ENCODE results near the gene SSTR3. TPM values are rescaled to one million over a fixed set of nuclear protein-coding genes. Genes with fewer than 3 reads are reported as not detected.

The SSTR3 gene
- total and polyA plus RNA-seq, 2 of the 13 experiments (the other 11 are each of a cell fraction or from before 2014, with no cell fraction given), result 0.08 to 0.64 TPM

- TF ChIP-seq ZMYM4 (CRISPR knock-in tag; IDR thresholded peaks at IDR 0.05), result 0 out of 2 replicates have a peak, but pooled peaks have one; percentile 10
- TF ChIP-seq NFIC (IDR thresholded peaks at IDR 0.05; ENCODE audit: low read length), result no peak
- TF ChIP-seq PHF5A (CRISPR knock-in tag; IDR thresholded peaks at IDR 0.05; ENCODE audit: low read depth, unreplicated experiment), result no peak
- no peak for TF ChIP-seq ZNF30 (CRISPR knock-in tag; IDR thresholded peaks at IDR 0.05)
- no peak; the same call in 1 of the 2 replicates for TF ChIP-seq ZNF567 (CRISPR knock-in tag; IDR thresholded peaks at IDR 0.05; ENCODE audit: borderline replicate concordance)
- no peak for TF ChIP-seq YEATS2 (CRISPR knock-in tag; IDR thresholded peaks at IDR 0.05; ENCODE audit: borderline replicate concordance)
- TF ChIP-seq ZNF362 (CRISPR knock-in tag; IDR thresholded peaks at IDR 0.05; ENCODE audit: borderline replicate concordance), result no peak
- TF ChIP-seq ZNF572 (CRISPR knock-in tag; IDR thresholded peaks at IDR 0.05), result no peak
- TF ChIP-seq ZNF329 (CRISPR knock-in tag; IDR thresholded peaks at IDR 0.05; ENCODE audit: low read depth), result no peak; the same call in 1 of the 2 replicates
- TF ChIP-seq SOX6 (IDR thresholded peaks at IDR 0.05), result no peak
- TF ChIP-seq SOX6 (CRISPR knock-in tag; IDR thresholded peaks at IDR 0.05), result peak; percentile 62
- TF ChIP-seq KMT2A (CRISPR knock-in tag; IDR thresholded peaks at IDR 0.05), result no peak
- TF ChIP-seq ZNF704 (CRISPR knock-in tag; IDR thresholded peaks at IDR 0.05; ENCODE audit: borderline replicate concordance), result no peak
- TF ChIP-seq TBP (CRISPR knock-in tag; IDR thresholded peaks at IDR 0.05), result no peak
- TF ChIP-seq MIXL1 (CRISPR knock-in tag; IDR thresholded peaks at IDR 0.05), result no peak
- TF ChIP-seq PREB (CRISPR knock-in tag; IDR thresholded peaks at IDR 0.05), result no peak
- TF ChIP-seq ZNF740 (CRISPR knock-in tag; IDR thresholded peaks at IDR 0.05), result no peak
- no peak; the same call in 1 of the 2 replicates for TF ChIP-seq POLR2AphosphoS5 (IDR thresholded peaks at IDR 0.05; ENCODE audit: low read depth, low read length)
- no peak for TF ChIP-seq MED8 (CRISPR knock-in tag; IDR thresholded peaks at IDR 0.05; ENCODE audit: insufficient replicate concordance)
- TF ChIP-seq NFE2 (CRISPR knock-in tag; IDR thresholded peaks at IDR 0.05), result no peak
- TF ChIP-seq ZBTB7A (CRISPR knock-in tag; IDR thresholded peaks at IDR 0.05), result no peak
- no peak for TF ChIP-seq ZNF598 (CRISPR knock-in tag; IDR thresholded peaks at IDR 0.05; ENCODE audit: borderline replicate concordance)
- TF ChIP-seq ZNF558 (CRISPR knock-in tag; IDR thresholded peaks at IDR 0.05; ENCODE audit: borderline replicate concordance), result no peak
- no peak for TF ChIP-seq ZBTB2 (CRISPR knock-in tag; IDR thresholded peaks at IDR 0.05; ENCODE audit: low read depth)
- TF ChIP-seq ZNF577 (CRISPR knock-in tag; IDR thresholded peaks at IDR 0.05; ENCODE audit: borderline replicate concordance, low read depth), result no peak
- TF ChIP-seq ESRRA (CRISPR knock-in tag; IDR thresholded peaks at IDR 0.05; ENCODE audit: low read depth), result no peak
- no peak for TF ChIP-seq KAT2B (IDR thresholded peaks at IDR 0.05; ENCODE audit: borderline replicate concordance, low read depth, low read length)
Observed at GRCh38 chr22:37199760-37200108, 12.5 kb downstream of the SSTR3 start (continued).
